NOMO-1 treated with dmso at 0.1 percent for 144 hours (cell line): Measurements from ENCODE around the gene PCBD2.
"Not testable (repeated sequence)": the region's sequence is repeated elsewhere in the genome, so short reads cannot be mapped to it uniquely, and the experiment has no call there.

Experiments used
- DNase-seq: peaks from one replicate; lab custom pipeline; 2025; ENCODE audit not compliant: unreplicated experiment; lab: John Stamatoyannopoulos, UW

The PCBD2 gene

DNA sequence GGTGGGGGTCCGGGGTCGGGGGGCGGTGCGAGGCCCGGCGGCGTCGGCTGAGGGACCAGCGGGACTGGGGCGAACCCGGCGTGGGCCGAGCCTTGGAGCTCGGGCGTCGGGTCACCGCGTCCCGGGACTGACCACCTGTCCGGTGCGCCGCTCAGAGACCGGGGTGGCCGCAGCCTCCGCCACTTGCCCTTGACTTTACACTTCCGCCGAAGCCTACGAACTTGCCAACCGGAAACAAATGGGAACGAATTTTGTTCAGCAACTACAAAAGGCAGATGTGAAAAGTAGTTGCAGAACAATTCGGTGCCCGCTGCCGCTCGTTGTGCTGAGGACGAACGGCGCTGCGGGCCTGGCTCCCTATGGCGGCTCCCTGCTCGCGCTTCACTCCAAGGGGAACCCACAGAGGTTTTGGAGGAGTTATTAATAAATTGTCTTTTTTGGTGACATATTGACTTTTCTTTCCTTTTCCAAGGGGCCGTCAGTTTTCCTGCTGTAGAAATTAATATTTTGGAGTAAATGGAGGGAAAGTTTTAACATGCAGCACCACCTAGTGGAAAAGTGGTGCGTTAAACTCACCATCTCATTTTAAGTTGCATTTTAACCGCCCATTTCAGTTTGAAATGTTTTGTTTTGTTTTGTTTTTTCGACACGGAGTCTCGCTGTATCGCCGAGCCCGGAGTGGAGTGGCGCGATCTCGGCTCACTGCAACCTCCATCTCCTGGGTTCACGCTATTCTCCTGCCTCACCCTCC lies 490 bp downstream of the PCBD2 start:
- peak; percentile 64 for DNase-seq

DNA sequence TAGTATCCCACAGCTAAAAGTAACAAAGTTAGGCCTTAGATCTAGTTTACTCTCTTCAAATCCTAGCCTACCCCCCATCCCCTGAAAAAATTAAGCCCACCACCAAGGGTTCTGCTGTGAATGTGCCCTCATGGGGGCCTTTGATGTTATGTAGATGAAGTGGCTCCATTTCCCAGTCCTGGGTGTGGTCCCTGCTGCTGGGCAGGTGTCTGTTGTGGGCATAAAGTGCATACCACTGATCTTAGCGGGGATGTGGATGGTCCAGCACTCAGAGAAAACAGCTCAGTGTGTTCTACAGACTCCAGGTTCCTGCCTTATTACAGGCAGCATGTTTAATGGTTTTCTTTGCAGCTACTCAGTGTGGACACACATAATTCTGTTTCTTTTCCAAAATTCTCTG lies 1.9 kb downstream of the PCBD2 start:
- DNase-seq: no peak

DNA sequence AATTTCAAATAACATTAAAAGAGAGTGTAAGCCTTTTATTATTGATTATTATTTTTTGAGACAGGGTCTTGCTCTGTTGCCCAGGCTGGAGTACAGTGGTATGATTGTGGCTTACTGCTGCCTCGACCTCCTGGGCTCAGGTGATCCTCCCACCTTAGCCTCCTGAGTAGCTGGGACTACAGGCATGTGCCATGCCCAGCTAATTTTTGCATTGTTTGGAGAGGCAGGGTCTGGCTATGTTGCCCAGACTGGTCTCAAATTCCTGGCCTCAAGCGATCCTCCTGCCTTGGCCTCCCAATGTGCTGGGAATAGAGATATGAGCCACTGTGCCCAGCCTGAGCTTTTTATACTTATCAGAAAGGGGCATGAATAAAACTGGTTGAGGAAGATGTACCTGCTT lies 5.8 kb downstream of the PCBD2 start:
- DNase-seq: not testable (repeated sequence)

DNA sequence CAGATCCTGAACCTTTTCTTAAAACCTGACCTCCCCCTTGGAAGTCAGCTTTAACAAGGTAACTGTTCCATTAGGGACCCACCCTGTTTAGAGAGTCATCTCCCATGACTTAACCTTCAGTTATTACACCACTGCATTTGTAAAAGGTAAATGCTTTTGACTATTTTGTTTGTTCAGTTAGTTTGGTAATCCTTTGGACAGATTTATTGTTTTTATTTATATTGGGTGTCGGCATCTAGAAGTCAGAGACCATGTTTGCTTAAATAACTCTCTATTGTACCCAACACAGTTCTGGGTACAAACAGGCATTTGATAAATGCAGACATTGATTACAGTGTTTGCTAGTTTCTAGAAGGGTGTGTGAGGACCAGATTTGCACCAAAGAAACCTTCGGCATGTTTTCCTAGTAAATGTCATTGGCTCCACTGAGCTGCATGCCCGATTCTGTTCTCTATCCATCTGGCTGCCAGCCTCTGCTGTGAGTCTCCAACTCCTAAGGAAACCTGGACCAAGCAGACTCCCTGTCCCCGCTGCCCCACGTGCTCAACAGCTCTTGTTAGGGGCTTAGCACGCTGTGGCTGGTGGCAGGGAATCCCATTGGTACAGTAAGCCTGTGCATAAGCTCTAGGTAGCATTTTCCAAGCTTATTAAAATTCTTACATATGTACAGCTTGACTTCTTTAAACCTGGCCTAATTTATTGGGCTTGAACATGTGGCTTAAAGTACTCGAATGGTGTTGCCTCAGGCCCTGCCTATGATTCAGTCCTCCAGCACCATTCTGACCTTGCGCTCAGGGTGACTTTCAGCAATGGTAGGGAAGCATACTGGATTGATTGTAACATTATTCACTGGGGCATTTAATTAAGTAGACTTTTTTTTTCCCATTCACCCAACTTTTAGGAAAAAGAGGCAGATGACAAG lies 6.6 kb downstream of the PCBD2 start:
- no peak for DNase-seq

DNA sequence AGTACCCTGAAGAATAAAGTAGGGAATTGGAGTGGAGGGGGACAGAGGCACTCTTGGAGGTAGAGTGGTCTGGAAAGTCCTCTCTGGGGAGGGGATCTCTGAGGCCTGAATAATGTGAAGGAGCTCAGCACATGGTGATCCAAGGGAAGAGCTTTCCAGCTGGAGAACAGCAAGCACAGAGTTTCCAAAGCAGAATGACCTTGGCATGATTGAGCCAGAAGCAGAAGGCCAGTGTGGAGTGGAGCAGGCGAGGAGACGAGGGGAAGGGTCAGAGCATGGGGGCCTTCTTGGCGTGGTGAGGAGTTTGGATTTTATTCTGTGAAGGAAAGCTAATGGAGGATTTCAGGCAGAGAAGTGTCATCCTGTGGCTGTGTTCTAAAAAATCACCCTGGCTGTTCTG lies 8.3 kb downstream of the PCBD2 start:
- no peak for DNase-seq

DNA sequence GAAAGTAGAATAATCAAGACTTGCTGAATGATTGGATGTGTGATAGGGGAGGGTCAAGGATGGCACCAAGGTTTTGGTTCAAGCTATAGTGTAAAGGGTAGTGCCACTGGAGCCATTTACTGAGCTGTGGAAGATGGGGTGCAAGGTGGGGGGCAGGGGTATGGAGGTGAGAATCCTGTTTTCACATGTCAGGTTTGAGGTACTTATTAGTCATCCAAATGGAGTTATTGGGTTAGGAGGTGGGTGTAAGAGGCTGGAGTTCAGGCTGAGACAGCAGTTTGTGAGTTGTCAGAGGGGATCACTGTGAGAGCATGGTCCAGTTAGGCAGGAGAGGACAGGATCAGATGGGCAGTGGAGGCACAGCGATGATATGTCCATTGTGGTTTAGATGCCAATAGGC lies 8.9 kb downstream of the PCBD2 start:
- DNase-seq: no peak

DNA sequence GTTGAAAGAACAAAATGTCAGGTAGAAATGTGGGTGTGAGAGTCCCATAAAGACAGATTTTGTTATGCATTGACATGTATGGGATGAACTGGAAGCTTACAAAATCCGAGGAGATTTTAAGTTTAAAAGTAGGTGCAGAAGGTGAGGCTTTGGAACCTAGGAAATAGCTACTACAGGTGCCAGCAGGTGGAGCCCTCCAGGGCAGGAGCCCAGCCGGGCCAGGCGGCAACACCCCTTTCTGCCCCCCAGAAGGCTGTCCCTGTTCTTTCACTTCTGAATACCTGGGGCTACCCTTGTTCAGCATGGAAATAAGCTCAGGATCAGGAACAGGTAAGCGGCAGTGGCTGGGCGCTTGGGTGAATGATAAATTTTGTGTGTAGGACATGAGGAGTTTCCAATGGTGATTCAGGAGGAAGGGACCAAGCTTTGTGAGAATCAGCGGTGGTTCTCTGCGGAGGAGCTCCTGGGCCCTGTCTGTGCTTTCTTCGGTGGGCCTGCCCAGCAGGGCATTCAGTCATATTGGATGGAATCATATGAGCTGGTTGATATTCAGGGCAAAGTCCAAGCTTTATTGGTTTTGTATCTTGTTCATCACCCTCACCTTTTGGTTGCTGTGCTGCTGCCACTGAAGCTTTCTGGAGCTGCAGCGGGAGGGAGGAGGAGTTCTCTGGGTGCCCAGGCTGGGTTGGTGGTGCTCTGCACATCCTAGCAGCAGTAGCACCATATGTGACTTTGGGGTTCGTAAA lies 12.3 kb downstream of the PCBD2 start:
- no peak for DNase-seq

DNA sequence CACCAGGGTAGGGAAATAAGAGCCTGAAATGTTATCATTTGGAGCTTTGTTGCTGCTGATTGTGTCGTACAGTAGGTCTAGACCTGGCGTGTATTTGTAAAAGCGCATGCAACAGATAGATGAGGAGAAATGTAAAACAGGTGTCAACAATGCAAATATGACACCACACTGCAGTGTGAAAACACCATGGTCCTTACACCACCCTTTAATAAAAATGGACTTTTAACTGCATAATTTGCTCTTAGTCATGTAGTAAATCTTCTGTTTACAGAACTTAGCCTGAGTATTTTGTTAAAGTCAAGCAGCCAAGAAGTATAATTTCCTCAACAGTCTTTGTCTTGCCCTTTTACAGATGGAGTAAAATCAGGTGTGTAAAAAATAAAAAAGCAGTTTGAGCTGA lies 13.9 kb downstream of the PCBD2 start:
- no peak for DNase-seq

DNA sequence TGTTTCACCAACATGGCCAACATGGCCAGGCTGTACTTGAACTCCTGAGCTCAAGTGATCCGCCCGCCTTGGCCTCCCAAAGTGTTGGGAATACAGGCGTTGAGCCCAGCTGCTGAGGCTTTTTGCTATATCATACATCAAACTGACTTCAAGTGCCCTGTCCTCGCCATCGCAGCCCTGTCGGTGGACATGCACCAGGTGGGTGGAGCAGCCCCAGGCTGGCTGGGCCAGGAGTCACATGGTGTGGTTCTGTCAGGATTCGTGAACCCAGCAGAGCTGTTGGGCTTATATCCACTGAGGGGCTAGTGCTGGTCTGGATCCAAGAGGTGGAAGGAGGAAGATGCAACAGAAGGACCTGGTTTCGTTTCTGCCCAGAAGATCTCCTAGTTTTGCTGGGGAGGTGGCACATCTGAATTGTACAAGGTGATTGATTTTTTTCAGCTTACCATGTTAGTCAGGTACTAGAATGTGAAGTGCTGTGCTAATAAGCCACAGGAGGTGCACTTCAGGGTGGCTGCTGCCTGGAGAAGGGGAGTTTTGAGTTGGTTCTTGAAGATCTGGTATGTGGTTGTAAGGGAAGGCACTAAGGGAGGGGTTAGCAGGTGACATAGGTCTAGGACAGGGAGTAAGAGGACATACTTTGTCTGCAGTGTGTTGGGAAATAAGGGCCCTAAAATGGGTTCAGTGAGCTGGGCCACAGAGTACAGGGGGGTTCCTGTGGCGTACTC lies 16.1 kb downstream of the PCBD2 start:
- DNase-seq: no peak

DNA sequence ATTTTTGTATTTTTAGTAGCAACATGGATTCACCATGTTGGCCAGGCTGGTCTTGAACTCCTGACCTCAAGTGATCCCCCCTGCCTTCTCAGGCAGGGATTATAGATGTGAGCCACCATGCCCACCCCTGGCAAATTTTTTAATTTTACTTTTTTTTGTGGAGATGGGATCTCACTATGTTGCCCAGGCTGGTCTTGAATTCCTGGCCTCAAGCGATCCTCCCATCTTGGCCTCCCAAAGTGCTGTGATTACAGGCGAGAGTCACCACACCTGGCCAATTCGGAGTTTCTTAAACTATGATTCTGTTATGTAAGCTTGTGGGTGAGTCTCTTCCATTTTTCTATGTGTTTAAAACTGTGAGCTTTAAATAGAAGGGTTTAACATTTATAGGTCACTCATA lies 27.6 kb downstream of the PCBD2 start:
- no peak for DNase-seq

DNA sequence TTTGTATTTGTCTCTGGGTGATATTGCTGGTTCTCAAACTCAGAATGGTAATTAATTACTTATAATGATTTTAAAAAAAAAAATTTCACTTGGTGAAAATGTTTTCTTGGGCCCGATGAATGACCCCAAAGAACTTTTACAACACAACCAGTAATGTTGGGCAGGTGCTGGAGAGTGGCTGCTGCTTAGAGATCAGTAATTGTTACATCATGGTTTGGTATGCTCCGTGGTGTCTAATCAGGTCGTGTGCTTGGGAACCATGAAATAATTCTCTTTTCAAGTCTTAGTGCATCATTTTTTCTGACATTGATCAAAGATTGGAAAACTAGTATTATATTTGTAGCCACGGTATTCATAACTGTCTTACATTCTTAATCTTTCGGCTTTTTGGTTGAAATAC lies 29.3 kb downstream of the PCBD2 start:
- no peak for DNase-seq

DNA sequence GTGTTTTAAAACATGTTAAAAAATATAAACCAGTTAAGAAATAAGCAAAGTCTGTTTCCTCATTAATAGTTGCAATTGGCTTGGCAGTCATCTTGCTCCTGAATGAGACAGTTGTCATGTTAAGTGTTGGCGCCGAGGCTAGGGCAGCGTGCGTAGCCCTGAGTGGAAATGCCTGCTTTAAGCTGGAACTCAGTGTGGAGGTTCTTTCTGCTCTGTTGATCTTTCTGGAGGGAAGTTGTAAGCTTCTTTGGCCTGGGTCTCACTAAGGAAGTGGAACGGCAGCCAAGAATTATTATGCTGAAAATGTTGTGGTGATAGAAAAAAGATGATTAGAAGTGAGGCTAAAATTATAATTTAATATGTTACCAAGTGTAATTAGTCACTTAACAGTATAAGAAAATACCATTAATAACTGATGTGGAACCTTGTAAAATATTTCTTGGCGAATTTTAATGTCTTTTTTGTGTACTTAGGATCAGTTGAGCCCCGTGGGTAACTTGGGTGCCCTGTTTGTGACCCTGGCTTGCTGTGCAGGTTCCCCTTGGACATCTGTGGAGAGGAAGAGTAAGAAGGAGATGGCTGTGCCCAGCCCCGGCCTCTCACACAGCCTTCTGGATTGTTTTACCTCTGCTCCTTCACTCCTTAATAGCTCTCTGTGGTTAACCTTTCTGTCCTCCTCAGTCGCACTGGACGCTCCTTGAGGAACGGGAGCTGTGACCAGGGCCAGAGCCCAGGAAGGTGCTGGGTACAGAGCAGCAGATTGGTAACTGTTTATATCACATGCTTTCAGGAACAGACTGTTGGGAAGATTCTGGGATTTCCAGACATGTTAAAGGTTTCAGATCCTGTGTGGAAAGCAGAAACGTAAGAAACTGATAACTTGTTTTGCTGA lies 31.0 kb downstream of the PCBD2 start:
- no peak for DNase-seq

DNA sequence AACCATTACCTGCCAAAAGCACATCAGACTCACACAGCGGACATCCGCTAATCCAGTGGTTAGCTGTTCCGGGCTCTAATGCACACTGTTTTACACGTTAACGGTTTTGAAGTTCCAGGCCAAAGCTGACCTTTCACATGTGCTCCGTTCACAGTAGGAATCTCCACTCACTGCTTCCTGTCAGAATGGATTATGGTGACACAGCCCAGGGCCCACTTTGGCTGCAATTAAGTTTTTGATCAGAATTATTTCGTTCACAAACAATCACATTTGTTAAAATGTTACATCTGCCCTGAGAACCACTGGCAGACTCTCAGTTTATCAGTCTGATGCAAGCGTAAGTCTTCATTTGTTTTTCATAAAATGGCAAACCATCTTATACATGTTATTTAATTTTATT lies 32.6 kb downstream of the PCBD2 start:
- no peak for DNase-seq

DNA sequence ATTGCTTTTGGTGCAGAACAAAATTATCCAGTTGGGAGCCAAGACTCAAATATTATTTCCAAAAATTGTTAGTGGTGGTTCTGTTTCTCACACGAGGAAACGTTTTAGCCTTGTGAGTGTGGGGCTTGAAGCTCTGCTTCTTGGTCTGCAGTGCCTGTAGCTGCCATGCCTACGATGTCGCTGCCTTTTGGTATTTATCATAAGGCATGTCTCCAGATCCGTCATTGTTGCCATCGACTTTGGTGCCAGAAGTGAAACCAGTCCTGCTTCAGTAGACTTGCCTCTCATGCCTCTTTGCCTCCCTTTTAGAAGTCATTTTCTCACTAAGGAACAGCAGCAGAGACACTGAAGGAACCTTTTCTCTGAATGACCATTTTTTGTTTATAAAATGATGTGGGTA lies 33.1 kb downstream of the PCBD2 start:
- no peak for DNase-seq

DNA sequence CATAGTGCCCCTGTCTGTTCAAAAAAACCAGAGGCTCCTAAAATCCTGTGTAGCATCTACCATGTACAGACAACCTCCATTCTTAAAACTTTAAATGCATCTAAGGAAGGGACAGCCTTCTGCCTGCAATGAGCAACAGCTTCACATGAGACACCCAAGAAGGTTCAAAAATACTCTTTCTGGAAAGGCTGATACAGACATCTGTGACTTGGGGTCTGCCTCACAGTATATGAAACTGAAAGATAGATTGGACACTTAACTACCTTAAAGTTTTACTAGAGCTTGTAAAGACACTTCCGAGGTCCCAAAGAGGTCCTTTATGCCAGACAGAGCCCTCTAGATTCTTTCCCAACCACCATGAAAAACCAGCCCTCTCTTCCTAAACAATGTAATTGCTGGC lies 34.6 kb downstream of the PCBD2 start:
- DNase-seq: no peak

DNA sequence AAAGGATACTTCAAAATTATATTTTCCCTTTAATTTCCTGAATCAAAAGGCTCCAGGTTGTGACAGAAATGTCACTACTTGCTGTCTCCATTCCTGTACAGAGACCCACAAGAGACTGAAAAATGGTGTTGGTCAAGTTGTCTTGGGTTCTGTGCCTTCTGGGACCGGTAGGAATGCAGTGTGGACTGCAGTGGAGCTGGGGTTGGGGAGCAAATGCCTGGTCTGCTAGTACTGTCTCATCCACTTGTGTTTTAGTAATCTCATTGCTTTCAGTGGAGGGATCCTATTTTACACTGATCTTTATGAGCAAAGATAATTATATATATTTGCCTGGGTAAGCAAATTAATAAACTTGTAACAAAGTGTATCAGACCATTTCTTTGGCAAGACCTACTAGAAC lies 38.6 kb downstream of the PCBD2 start:
- no peak for DNase-seq

DNA sequence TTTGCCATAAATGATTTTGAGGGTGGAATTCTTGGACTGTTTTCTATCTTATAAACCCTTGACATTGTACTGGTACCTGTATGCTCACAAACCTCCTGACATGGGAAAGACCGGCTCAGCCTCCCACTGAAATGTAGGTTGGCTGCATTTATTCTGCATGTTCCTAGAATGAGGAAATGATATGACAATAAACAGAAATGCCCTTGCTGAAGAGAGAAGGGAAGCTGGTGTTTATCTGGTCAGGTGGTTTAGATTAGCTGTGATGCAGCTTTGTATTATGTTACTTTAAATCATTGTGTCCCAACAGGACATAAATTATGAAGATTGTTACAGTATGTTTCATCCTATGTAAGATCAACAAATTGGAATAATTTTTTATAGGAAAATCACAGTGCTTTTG lies 39.7 kb downstream of the PCBD2 start:
- DNase-seq: no peak

DNA sequence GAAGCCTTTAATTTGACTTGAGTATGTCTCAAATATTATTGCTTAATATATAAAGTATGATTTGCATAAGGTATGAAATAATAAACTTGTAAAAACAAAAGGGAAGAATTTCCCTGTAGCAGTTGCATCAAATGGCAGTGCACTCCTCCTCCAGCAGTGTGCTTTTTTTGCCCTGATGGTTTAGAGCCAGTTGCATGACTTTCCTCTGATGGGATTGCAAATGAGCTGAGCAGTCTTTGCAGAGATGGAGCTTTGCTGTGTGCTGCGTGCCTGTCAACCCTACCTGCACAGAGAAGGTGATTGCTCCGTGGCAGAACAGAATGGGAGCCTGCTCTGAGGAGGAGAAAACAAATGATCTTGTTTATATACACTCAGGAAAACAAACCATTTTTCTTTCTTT lies 40.1 kb downstream of the PCBD2 start:
- no peak for DNase-seq

DNA sequence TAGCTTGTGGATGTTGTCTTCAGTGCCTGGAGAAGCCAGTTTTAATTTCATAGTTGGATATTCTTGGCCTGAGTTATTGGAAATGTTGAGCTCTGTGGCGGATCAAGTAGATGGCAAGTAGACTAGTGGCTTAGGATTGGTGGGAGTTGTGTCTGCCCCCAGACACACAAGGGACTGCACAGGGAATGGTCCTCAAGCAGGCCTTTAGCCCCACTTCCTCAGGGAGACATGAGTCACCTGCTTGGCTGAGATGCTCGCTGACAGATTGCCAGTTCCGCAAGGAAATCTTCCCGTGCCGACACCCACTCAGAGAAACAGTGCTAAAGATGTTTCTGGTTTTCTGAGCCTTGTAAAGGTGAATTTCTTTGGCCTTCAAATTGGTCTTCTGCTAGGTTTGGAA lies 44.0 kb downstream of the PCBD2 start:
- DNase-seq: no peak

DNA sequence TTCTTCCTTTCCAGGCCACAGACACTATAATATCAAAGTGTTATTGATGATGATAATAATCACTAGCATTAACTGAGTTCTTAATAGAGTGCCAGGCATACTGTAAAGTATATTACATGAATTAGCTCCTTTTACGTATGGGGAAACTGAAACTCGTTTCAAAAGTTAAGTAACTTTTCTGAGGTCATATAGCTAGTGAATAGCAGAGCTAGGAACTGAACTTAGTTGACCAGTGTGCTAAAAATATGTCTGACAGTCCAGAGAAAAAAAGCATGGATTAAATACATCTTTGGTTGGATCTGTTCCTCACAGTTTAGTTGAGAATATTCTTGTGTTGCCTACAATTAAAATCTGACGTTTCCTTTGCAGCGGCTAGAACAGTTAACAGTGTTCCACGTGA lies 44.4 kb downstream of the PCBD2 start:
- DNase-seq: no peak
